ENCODE results near the gene ENAM.

Gene ENAM

DNA sequence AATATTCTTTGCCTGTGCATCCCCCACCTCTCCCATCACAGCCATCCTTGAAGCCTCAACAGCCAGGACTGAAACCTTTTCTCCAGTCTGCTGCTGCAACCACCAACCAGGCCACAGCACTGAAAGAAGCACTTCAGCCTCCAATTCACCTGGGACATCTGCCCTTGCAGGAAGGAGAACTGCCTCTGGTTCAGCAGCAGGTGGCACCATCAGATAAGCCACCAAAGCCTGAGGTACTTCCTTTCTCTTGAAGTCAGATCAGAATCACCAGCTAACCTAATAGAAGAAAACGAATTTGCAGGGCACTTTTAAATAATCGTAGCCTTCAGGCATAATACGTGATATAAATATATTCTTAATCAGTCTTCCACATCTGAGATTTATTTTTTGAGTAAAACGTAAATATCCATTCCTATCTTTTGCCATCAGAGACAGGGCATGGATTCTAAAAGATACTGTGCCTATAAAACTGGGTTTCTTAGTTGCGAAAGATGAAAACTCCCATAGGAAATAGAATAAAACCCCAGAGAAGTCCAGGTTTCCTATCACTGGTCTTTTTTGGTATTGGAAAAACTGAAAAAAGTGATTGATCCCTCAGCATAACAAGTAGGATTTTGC, 27.0 kb upstream of the ENAM start:
- WGBS, 2 experiments (ENCODE audit: insufficient coverage in 2 of 2) = 60% methylated on average over 1 of the region's 5 CpGs; no CpG with 5 or more reads in 1 of the 2 experiments
- Histone ChIP-seq H3K36me3 (ENCODE audit: control insufficient read depth, insufficient read depth, low read length) (no peaks in the 10 kb centered on the region), H3K4me1 (ENCODE audit: control insufficient read depth, insufficient read depth, low read length, poor library complexity, severe bottlenecking) (no peaks in the 10 kb centered on the region), H3K27ac (ENCODE audit: low read depth, low read length, severe bottlenecking) (no peak overlapping the region), H3K4me3 (ENCODE audit: extremely low read depth, insufficient read depth, low read length, poor library complexity, severe bottlenecking) (no peak overlapping the region), H3K9me3 (ENCODE audit: control insufficient read depth, low read length) (no peaks in the 10 kb centered on the region)

DNA sequence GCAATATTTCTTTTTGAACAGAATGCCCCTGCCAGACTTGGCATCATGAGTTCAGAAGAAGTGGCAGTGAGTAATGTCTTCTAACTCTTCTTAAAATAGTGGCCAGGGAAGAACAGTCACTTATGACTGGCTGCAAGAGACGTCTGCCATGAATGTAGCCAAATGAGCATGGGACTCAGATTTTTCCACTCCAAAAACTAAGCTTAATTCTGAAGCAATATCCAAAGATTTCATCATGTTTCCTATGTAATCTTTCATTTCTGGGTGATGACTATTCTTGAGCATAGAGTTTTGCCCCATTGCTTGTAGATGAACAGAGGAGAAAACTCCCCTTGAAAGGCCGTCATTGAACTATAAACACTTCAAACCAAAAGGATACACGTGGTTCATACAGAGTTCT, 24.7 kb upstream of the ENAM start:
- no peaks in the 10 kb centered on the region for H3K9me3 ChIP-seq (ENCODE audit: control insufficient read depth, low read length)
- no peaks in the 10 kb centered on the region for H3K4me1 ChIP-seq (ENCODE audit: control insufficient read depth, insufficient read depth, low read length, poor library complexity, severe bottlenecking)
- no peak overlapping the region for H3K4me3 ChIP-seq (ENCODE audit: extremely low read depth, insufficient read depth, low read length, poor library complexity, severe bottlenecking)
- no peaks in the 10 kb centered on the region for H3K36me3 ChIP-seq (ENCODE audit: control insufficient read depth, insufficient read depth, low read length)
- 50% methylated on average over 2 of the region's 3 CpGs; no CpG with 5 or more reads in 1 of the 2 experiments for WGBS, 2 experiments (ENCODE audit: insufficient coverage in 2 of 2)
- no peak overlapping the region for H3K27ac ChIP-seq (ENCODE audit: low read depth, low read length, severe bottlenecking)

DNA sequence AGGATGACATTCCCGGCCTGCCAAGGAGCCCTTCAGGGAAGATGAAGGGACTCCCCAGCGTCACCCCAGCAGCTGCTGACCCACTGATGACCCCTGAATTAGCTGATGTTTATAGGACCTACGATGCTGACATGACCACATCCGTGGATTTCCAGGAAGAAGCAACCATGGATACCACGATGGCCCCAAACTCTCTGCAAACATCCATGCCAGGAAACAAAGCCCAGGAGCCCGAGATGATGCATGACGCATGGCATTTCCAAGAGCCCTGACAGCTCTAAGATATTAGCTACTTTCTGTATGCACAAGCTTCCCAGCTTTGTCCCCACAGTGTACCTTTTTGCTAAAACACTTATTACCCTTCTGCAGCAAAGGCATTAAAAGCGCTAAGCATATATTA, 22.1 kb upstream of the ENAM start:
- Histone ChIP-seq H3K4me1 (ENCODE audit: control insufficient read depth, insufficient read depth, low read length, poor library complexity, severe bottlenecking) (no peaks in the 10 kb centered on the region), H3K36me3 (ENCODE audit: control insufficient read depth, insufficient read depth, low read length) (no peaks in the 10 kb centered on the region), H3K9me3 (ENCODE audit: control insufficient read depth, low read length) (no peaks in the 10 kb centered on the region), H3K27ac (ENCODE audit: low read depth, low read length, severe bottlenecking) (no peak overlapping the region), H3K4me3 (ENCODE audit: extremely low read depth, insufficient read depth, low read length, poor library complexity, severe bottlenecking) (no peak overlapping the region)
- WGBS, 2 experiments (ENCODE audit: insufficient coverage in 2 of 2) = 90 to 96% methylated on average over 7 of the region's 8 CpGs

DNA sequence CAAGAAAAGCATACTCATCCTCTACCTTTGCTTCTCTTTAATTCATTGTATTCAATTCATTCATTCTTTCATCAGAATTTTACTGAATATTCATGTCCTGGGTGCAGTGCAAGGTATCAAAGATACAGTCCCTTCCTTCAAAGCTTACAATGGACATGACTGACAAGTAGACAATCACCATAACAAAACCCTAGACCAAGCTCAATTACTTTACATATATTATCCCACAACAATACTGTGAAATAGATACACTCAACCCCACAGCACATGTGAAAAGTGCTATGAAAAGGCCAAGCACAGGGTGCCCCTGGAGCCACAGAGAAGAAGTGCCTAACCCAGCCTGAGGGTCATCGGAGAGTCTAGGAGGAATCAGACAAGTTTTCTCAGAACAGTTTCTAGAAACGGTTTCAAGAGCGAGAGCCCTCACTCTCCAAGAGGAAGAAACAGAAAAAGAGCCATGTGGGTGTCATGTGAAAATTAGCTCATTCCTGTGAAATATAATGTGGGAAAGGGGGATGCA, 21.1 kb upstream of the ENAM start:
- Histone ChIP-seq H3K4me1 (ENCODE audit: control insufficient read depth, insufficient read depth, low read length, poor library complexity, severe bottlenecking) (no peaks in the 10 kb centered on the region), H3K9me3 (ENCODE audit: control insufficient read depth, low read length) (no peaks in the 10 kb centered on the region), H3K27ac (ENCODE audit: low read depth, low read length, severe bottlenecking) (no peak overlapping the region), H3K4me3 (ENCODE audit: extremely low read depth, insufficient read depth, low read length, poor library complexity, severe bottlenecking) (no peak overlapping the region), H3K36me3 (ENCODE audit: control insufficient read depth, insufficient read depth, low read length) (no peaks in the 10 kb centered on the region)
- 96 to 100% methylated on average over 1 to 3 of the region's 3 CpGs for WGBS, 2 experiments (ENCODE audit: insufficient coverage in 2 of 2)

DNA sequence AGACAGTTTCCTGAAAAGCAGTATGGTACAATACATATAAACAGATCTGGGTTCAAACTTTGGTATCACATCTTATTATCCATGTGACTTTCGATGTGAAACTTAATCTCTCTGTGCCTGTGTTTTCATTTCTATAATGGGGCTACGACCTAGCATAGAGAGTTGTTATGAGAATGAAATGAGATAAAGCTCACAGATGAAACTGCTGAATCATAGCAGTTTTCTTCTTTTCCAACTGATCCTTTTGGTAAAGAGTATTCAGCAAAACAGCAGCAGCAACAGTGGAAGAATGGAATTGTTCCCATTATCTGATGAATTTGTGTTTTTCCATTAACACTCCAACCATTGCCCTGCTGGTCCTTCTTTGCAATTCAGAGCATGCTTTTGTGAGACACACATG, 20.2 kb upstream of the ENAM start:
- WGBS, 2 experiments (ENCODE audit: insufficient coverage in 2 of 2) = 83 to 100% methylated on average over 1 of the region's 2 CpGs
- H3K9me3 ChIP-seq (ENCODE audit: control insufficient read depth, low read length) = no peaks in the 10 kb centered on the region
- no peak overlapping the region for H3K4me3 ChIP-seq (ENCODE audit: extremely low read depth, insufficient read depth, low read length, poor library complexity, severe bottlenecking)
- H3K36me3 ChIP-seq (ENCODE audit: control insufficient read depth, insufficient read depth, low read length) = no peaks in the 10 kb centered on the region
- H3K27ac ChIP-seq (ENCODE audit: low read depth, low read length, severe bottlenecking) = no peak overlapping the region
- no peaks in the 10 kb centered on the region for H3K4me1 ChIP-seq (ENCODE audit: control insufficient read depth, insufficient read depth, low read length, poor library complexity, severe bottlenecking)

DNA sequence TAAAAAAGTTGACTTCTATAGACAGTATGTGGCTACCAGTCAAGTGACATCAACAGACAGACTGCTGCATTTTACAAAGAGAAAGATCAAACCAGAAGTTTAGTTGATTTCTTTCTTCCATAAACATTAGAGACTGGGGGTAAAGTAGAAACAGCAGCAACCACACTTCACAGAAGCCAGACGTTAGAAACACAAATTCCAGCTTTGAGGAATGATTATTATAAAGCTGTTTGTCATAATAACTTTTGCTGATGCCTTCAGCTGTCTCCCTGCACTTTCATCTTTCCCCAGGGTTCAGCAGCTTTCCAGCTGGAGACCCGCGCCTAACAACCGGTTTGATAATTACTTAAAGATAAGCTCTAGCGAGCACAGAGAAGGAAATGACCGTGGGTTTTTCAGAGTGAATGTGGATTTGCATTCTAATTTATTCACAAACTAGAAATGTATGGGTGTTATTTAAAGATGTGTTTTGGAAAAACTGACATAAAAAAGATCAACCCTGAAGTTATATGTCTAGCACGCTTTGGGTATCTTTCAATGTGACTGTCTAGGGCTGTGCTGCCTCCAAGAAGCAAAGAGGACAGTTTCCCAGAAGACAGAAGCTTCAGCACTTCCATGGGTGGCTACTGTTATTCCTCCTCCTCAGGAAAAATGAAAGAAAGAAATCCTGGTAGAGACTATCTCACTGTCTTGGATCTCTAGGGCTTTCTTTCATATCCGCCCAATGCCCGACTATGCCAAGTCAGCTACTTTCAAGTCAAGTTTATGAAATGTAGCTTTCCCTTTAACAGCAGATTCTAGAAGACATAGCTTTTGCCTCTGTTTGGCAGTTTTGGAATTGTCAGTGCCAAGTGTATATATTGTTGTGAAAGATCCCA, 15.0 kb upstream of the ENAM start:
- H3K36me3 ChIP-seq (ENCODE audit: control insufficient read depth, insufficient read depth, low read length) = no peaks in the 10 kb centered on the region
- no peak overlapping the region for H3K4me3 ChIP-seq (ENCODE audit: extremely low read depth, insufficient read depth, low read length, poor library complexity, severe bottlenecking)
- no peaks in the 10 kb centered on the region for H3K9me3 ChIP-seq (ENCODE audit: control insufficient read depth, low read length)
- H3K4me1 ChIP-seq (ENCODE audit: control insufficient read depth, insufficient read depth, low read length, poor library complexity, severe bottlenecking) = no peaks in the 10 kb centered on the region
- peak overlapping the region; percentile 62 for H3K27ac ChIP-seq (ENCODE audit: low read depth, low read length, severe bottlenecking)
- 88 to 100% methylated on average over 3 to 6 of the region's 9 CpGs for WGBS, 2 experiments (ENCODE audit: insufficient coverage in 2 of 2)

DNA sequence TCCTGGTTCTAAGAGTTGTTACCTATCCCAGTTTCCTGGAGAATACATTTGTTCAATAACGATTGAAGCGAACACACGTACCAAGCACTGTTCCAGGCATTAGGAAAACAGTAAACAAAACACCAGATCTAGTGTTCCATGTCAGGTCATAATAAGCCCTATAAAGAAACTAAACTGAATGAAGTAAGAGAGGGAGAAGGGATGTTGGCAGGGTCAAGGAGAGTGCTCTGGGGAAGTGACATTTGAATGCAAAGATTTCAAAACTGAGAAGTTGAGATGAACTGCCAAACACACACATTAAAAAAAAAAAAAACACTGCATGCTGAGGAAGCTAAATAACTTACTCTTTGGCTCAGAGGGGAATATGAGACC, 14.4 kb upstream of the ENAM start:
- peak overlapping the region; percentile 62 for H3K27ac ChIP-seq (ENCODE audit: low read depth, low read length, severe bottlenecking)
- no peaks in the 10 kb centered on the region for H3K36me3 ChIP-seq (ENCODE audit: control insufficient read depth, insufficient read depth, low read length)
- WGBS, 2 experiments (ENCODE audit: insufficient coverage in 2 of 2) = 100% methylated on average over 2 of the region's 3 CpGs
- H3K9me3 ChIP-seq (ENCODE audit: control insufficient read depth, low read length) = no peaks in the 10 kb centered on the region
- H3K4me1 ChIP-seq (ENCODE audit: control insufficient read depth, insufficient read depth, low read length, poor library complexity, severe bottlenecking) = no peaks in the 10 kb centered on the region
- H3K4me3 ChIP-seq (ENCODE audit: extremely low read depth, insufficient read depth, low read length, poor library complexity, severe bottlenecking) = no peak overlapping the region

DNA sequence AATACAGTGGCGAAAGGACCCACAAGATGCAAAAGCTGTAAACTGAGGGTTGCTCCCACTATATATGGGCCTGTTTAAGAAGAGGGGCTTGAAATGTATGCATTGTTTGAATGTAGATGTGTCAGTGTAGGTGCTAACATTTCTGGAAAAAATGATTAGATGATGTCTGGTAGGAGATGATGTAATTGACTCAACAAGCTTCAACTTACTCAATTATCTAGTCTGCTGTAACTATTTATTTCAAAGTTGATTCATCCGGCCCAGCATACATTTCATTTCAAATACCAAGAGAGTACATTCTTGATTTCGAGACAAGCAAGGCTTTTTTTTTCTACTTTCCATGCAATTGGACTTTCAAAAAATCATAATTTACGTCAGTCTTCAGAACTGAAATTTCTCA, 9.3 kb upstream of the ENAM start:
- no peak overlapping the region for H3K27ac ChIP-seq (ENCODE audit: low read depth, low read length, severe bottlenecking)
- no peak overlapping the region for H3K4me3 ChIP-seq (ENCODE audit: extremely low read depth, insufficient read depth, low read length, poor library complexity, severe bottlenecking)
- WGBS, 2 experiments (ENCODE audit: insufficient coverage in 2 of 2) = 100% methylated on average over 3 of the region's 4 CpGs
- no peaks in the 10 kb centered on the region for H3K36me3 ChIP-seq (ENCODE audit: control insufficient read depth, insufficient read depth, low read length)
- no peaks in the 10 kb centered on the region for H3K9me3 ChIP-seq (ENCODE audit: control insufficient read depth, low read length)
- no peaks in the 10 kb centered on the region for H3K4me1 ChIP-seq (ENCODE audit: control insufficient read depth, insufficient read depth, low read length, poor library complexity, severe bottlenecking)

DNA sequence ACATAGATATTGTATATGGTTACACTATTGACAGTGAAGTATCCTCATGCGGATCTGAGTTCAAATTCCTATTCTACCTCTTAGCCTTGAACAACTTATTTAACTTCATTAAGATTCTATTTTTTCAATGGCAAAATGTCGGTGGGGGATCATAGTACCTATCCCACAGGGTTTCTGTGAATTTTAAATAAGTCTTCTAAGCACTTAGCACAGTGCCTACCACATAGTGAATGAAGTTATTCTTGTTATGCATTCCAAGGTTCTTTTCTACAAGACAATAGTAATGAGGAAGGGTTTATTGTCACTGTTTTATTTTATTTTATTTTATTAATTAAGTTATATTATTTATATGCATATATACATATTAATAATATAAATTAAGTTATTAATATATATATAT, 8.8 kb upstream of the ENAM start:
- Histone ChIP-seq H3K36me3 (ENCODE audit: control insufficient read depth, insufficient read depth, low read length) (no peaks in the 10 kb centered on the region), H3K9me3 (ENCODE audit: control insufficient read depth, low read length) (no peaks in the 10 kb centered on the region), H3K4me3 (ENCODE audit: extremely low read depth, insufficient read depth, low read length, poor library complexity, severe bottlenecking) (no peak overlapping the region), H3K4me1 (ENCODE audit: control insufficient read depth, insufficient read depth, low read length, poor library complexity, severe bottlenecking) (no peaks in the 10 kb centered on the region), H3K27ac (ENCODE audit: low read depth, low read length, severe bottlenecking) (no peak overlapping the region)
- WGBS, 2 experiments (ENCODE audit: insufficient coverage in 2 of 2) = no CpG with 5 or more reads among the region's 2 CpGs

DNA sequence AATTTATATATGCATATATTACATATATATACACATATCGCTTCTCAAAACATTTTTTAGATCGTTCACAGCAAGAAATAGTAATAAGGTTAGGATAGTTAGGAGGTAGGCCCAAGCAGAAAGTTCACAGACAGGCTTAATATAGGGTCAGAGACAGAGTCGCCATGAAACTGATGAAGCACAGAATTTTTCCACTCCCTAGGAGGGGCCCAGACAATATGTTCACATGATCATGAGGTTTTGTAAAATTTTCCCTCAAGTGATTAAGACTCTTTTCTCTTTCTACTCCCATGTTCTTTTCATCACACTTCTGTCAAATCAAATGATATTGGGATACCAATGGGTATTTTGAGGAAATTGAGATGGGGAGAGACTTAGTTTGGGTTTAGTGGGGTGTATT, 5.2 kb upstream of the ENAM start:
- Histone ChIP-seq H3K36me3 (ENCODE audit: control insufficient read depth, insufficient read depth, low read length) (no peaks in the 10 kb centered on the region), H3K4me1 (ENCODE audit: control insufficient read depth, insufficient read depth, low read length, poor library complexity, severe bottlenecking) (no peaks in the 10 kb centered on the region), H3K9me3 (ENCODE audit: control insufficient read depth, low read length) (no peaks in the 10 kb centered on the region), H3K27ac (ENCODE audit: low read depth, low read length, severe bottlenecking) (no peak overlapping the region), H3K4me3 (ENCODE audit: extremely low read depth, insufficient read depth, low read length, poor library complexity, severe bottlenecking) (no peak overlapping the region)
- WGBS, 2 experiments (ENCODE audit: insufficient coverage in 2 of 2) = 100% methylated on average over 1 of the region's 3 CpGs; no CpG with 5 or more reads in 1 of the 2 experiments
